CD14-positive monocyte (primary cell): ENCODE results near the gene CD93. TPM values are rescaled to one million over a fixed set of nuclear protein-coding genes. Genes with fewer than 3 reads are reported as not detected.

Experiments used
- DNase-seq, 3 donors: peaks; one replicate each; pipeline ENCODE4 v3.0.0-alpha.2; 2011 to 2022
- H2AFZ ChIP-seq: 2 replicates; pipeline ENCODE4 v1.6.0; 2012; ENCODE audit warnings: mild to moderate bottlenecking, low read depth, low read length, inconsistent platforms; ENCODE audit not compliant: insufficient read depth, poor library complexity, severe bottlenecking
- H3K27ac ChIP-seq, 2 donors: 1 replicate in 1 of 2; 2 replicates in 1 of 2; pipeline ENCODE4 v1.5.1; 2012 to 2013; ENCODE audit warnings: low read length in 2 of 2, control low read depth in 1 of 2, inconsistent platforms in 1 of 2, low read depth in 1 of 2, mild to moderate bottlenecking in 1 of 2
- H3K27me3 ChIP-seq, 2 donors: one replicate each; pipeline versions ENCODE4 v1.6.0 to v1.6.1; 2011 to 2013; ENCODE audit warnings: low read length in 2 of 2; ENCODE audit not compliant: control insufficient read depth in 2 of 2, insufficient read depth in 2 of 2
- H3K36me3 ChIP-seq, 2 donors: replicated peaks in 1 of 2; 1 replicate in 1 of 2; 2 replicates in 1 of 2; pipeline versions ENCODE4 v1.5.1 to v1.6.1; 2012 to 2013; ENCODE audit warnings: low read length in 2 of 2, control low read depth in 1 of 2, inconsistent platforms in 1 of 2, mild to moderate bottlenecking in 1 of 2; ENCODE audit not compliant: insufficient read depth in 2 of 2, control insufficient read depth in 1 of 2
- H3K4me1 ChIP-seq, 2 donors: 1 replicate in 1 of 2; 2 replicates in 1 of 2; pipeline versions ENCODE4 v1.5.1 to v1.6.1; 2012 to 2013; ENCODE audit warnings: low read length in 2 of 2, control low read depth in 1 of 2, inconsistent platforms in 1 of 2, mild to moderate bottlenecking in 1 of 2, moderate library complexity in 1 of 2; ENCODE audit not compliant: insufficient read depth in 2 of 2, control insufficient read depth in 1 of 2
- H3K4me2 ChIP-seq: replicated peaks from 2 replicates; pipeline ENCODE3; 2012; ENCODE audit warnings: low read length, moderate library complexity, mild to moderate bottlenecking; ENCODE audit not compliant: poor library complexity, severe bottlenecking; ENCODE audit errors: extremely low read depth
- H3K4me3 ChIP-seq, 3 experiments: fragments of 200-600 bp in 1 of 3; sonication (generic) in 1 of 3; replicated peaks in 1 of 3; 1 replicate in 2 of 3; 2 replicates in 1 of 3; pipeline ENCODE4 v1.5.1; 2011 to 2013; ENCODE audit warnings: low read length in 3 of 3, mild to moderate bottlenecking in 3 of 3, control low read depth in 2 of 3, low read depth in 2 of 3, inconsistent platforms in 1 of 3, moderate library complexity in 1 of 3
- H3K79me2 ChIP-seq: 2 replicates; pipeline ENCODE4 v1.6.0; 2012; ENCODE audit warnings: mild to moderate bottlenecking, control low read depth, inconsistent platforms, low read length, moderate library complexity; ENCODE audit not compliant: insufficient read depth
- H3K9ac ChIP-seq: 2 replicates; pipeline ENCODE4 v1.6.0; 2017; ENCODE audit warnings: low read length, mild to moderate bottlenecking; ENCODE audit not compliant: insufficient read depth, poor library complexity, severe bottlenecking
- H3K9me3 ChIP-seq, 2 donors: replicated peaks in 1 of 2; 1 replicate in 1 of 2; 2 replicates in 1 of 2; pipeline versions ENCODE4 v1.5.1 to v1.6.1; 2012 to 2013; ENCODE audit warnings: low read length in 2 of 2, control low read depth in 1 of 2; ENCODE audit not compliant: control insufficient read depth in 1 of 2, insufficient read depth in 1 of 2
- H4K20me1 ChIP-seq: 2 replicates; pipeline ENCODE4 v1.6.0; 2012; ENCODE audit warnings: mild to moderate bottlenecking, low read length, control low read depth, moderate library complexity; ENCODE audit not compliant: insufficient read depth
- H3K27ac Mint-ChIP-seq, 7 donors: one replicate each; pipeline ENCODE4 v1.8.0; 2020; ENCODE audit warnings: mild to moderate bottlenecking in 7 of 7, mixed read lengths in 7 of 7, moderate library complexity in 6 of 7, inconsistent platforms in 2 of 7
- H3K27me3 Mint-ChIP-seq, 3 donors: one replicate each; pipeline ENCODE4 v1.8.0; 2021 to 2022; ENCODE audit warnings: low read depth in 3 of 3, mild to moderate bottlenecking in 3 of 3, mixed read lengths in 3 of 3, moderate library complexity in 3 of 3, inconsistent platforms in 1 of 3
- H3K36me3 Mint-ChIP-seq, 2 donors: one replicate each; pipeline ENCODE4 v1.8.0; 2020; ENCODE audit warnings: mixed read lengths in 2 of 2, inconsistent platforms in 1 of 2, mild to moderate bottlenecking in 1 of 2
- H3K4me1 Mint-ChIP-seq: one replicate; pipeline ENCODE4 v1.8.0; 2020; ENCODE audit warnings: mild to moderate bottlenecking, mixed read lengths
- H3K4me3 Mint-ChIP-seq, 2 donors: one replicate each; pipeline ENCODE4 v1.8.0; 2020; ENCODE audit warnings: mild to moderate bottlenecking in 2 of 2, mixed read lengths in 2 of 2, moderate library complexity in 1 of 2
- H3K9me3 Mint-ChIP-seq, 7 donors: one replicate each; pipeline ENCODE4 v1.8.0; 2020 to 2022; ENCODE audit warnings: mixed read lengths in 7 of 7, mild to moderate bottlenecking in 6 of 7, moderate library complexity in 6 of 7, inconsistent platforms in 2 of 7
- CTCF ChIP-seq: fragments of 200-600 bp; IDR thresholded peaks from one replicate; pipeline ENCODE4 v1.8.0; 2022; ENCODE audit warnings: antibody characterized with exemption, mild to moderate bottlenecking
- WGBS: methylation state at CpG from one replicate; pipeline ENCODE4 v1.1.5; 2013; ENCODE audit warnings: missing lambda C conversion rate; ENCODE audit not compliant: insufficient coverage; 5-methylcytosine and 5-hydroxymethylcytosine counted together
- intact Hi-C, 2 donors: fragments of 100-400 bp; cut with micrococcal nuclease; formaldehyde crosslinking; loops; one replicate each; pipeline versions ENCODE4 v1.15.0 to v1.15.1; 2023
- polyA plus RNA-seq, 3 donors: library from polyadenylated mRNA; depleted of rRNA in 1 of 3; unstranded in 2 of 3; stranded (reverse) in 1 of 3; fragments of 300-500 nt in 2 of 3; fragments of >200 nt in 1 of 3; fragmentation: Illumina TruSeq in 2 of 3; gene quantifications; 1 replicate in 2 of 3; 2 replicates in 1 of 3; pipeline ENCODE4 v1.2.3, GENCODE V29; 2012 to 2021

The CD93 gene
- polyA plus RNA-seq, 3 donors, result 26.0 to 170 (median 48.9) TPM

DNA sequence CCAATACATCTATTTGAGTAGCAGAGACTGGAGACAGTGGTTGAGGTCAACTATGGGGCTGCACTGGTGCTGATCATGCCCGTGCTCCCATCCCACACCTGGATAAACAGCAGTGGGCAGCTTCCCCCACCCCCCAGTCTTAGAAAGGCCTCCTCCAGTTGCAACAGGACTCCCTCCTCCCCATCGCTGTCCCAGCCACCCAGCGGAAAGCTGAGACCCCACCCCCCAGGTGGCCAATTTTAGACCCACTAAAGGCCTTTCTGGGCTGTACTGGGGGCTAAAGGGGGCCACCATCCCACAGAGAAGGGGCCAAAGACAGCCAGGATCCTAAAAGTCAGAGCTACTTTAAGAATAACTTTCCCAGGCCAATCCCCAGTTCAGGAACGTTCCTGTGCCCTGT lies 52.2 kb downstream of the CD93 start:
- Histone ChIP-seq H3K27ac (no peak overlapping the region), H3K27me3 (peaks cover 21 to 42% of the 10 kb centered on the region in 2 donors), H2AFZ (no peak overlapping the region), H3K4me1 (peaks cover 6 to 27% of the 10 kb centered on the region in 2 donors), H3K36me3 (no peaks in the 10 kb centered on the region), H3K4me2 (no peak overlapping the region), H3K4me3 (no peak overlapping the region), H3K79me2 (no peaks in the 10 kb centered on the region), H4K20me1 (no peaks in the 10 kb centered on the region), H3K9ac (no peak overlapping the region), H3K9me3 (no peaks in the 10 kb centered on the region)
- DNase-seq, result no peak
- H3K4me3 Mint-ChIP-seq, result peak overlapping the region in 1 of 2 donors; percentile 71
- H3K9me3 Mint-ChIP-seq, result peaks cover 3 to 9% (median 6%) of the 10 kb centered on the region in 7 donors
- peaks cover 40 to 55% (median 41%) of the 10 kb centered on the region in 3 donors for H3K27me3 Mint-ChIP-seq
- 95% methylated on average over 3 of the region's 4 CpGs for WGBS
- H3K36me3 Mint-ChIP-seq, result peaks cover 0 to 5% of the 10 kb centered on the region in 2 donors
- TF ChIP-seq CTCF, result no peak
- H3K4me1 Mint-ChIP-seq, result peaks cover 27% of the 10 kb centered on the region
- intact Hi-C loops, result loop anchor here in 1 of 2 donors (5.0 kb wide), 1 partner anchor 298 kb away; no protein-coding TSS in a partner anchor
- no peak overlapping the region for H3K27ac Mint-ChIP-seq

- H3K36me3 Mint-ChIP-seq, result peaks cover 0 to 5% of the 10 kb centered on the region in 2 donors
- intact Hi-C loops, result loop anchor here in 1 of 2 donors (5.0 kb wide), 1 partner anchor 300 kb away; no protein-coding TSS in a partner anchor
- WGBS, result 0% methylated on average over 4 of the region's 5 CpGs
- Histone ChIP-seq H3K4me1 (peaks cover 18 to 39% of the 10 kb centered on the region in 2 donors), H3K9ac (no peak overlapping the region), H3K27me3 (peaks cover 15 to 35% of the 10 kb centered on the region in 2 donors), H3K9me3 (no peaks in the 10 kb centered on the region), H4K20me1 (no peaks in the 10 kb centered on the region), H2AFZ (peak overlapping the region; percentile 33), H3K36me3 (no peaks in the 10 kb centered on the region), H3K27ac (no peak overlapping the region), H3K4me2 (no peak overlapping the region), H3K79me2 (no peaks in the 10 kb centered on the region), H3K4me3 (no peak overlapping the region)
- TF ChIP-seq CTCF, result no peak
- H3K4me1 Mint-ChIP-seq, result peaks cover 39% of the 10 kb centered on the region
- H3K27ac Mint-ChIP-seq, result no peak overlapping the region
- no peak for DNase-seq
- peaks cover 31 to 44% (median 34%) of the 10 kb centered on the region in 3 donors for H3K27me3 Mint-ChIP-seq
- H3K4me3 Mint-ChIP-seq, result peak overlapping the region in 1 of 2 donors; percentile 48
- H3K9me3 Mint-ChIP-seq, result peaks cover 3 to 9% (median 6%) of the 10 kb centered on the region in 7 donors
Measured at GRCh38 chr20:23032750-23033078, 53.4 kb downstream of the CD93 start.
